Diencephalon (tissue), 1 donor: Measurements from ENCODE around the gene ETF1. TPM values are rescaled to one million over a fixed set of nuclear protein-coding genes. Genes with fewer than 3 reads are reported as not detected.

ENCODE experiments used
- small RNA-seq: library from RNA; depleted of rRNA; stranded (forward); fragments of <200 nt; gene quantifications from one replicate; pipeline ENCODE3, GENCODE V24; 2014
- total RNA-seq: library from RNA; depleted of rRNA; stranded (reverse); fragments of >200 nt; gene quantifications from one replicate; pipeline ENCODE4 v1.2.3, GENCODE V29; 2014

ETF1 gene
- 79.4 TPM for total RNA-seq

DNA sequence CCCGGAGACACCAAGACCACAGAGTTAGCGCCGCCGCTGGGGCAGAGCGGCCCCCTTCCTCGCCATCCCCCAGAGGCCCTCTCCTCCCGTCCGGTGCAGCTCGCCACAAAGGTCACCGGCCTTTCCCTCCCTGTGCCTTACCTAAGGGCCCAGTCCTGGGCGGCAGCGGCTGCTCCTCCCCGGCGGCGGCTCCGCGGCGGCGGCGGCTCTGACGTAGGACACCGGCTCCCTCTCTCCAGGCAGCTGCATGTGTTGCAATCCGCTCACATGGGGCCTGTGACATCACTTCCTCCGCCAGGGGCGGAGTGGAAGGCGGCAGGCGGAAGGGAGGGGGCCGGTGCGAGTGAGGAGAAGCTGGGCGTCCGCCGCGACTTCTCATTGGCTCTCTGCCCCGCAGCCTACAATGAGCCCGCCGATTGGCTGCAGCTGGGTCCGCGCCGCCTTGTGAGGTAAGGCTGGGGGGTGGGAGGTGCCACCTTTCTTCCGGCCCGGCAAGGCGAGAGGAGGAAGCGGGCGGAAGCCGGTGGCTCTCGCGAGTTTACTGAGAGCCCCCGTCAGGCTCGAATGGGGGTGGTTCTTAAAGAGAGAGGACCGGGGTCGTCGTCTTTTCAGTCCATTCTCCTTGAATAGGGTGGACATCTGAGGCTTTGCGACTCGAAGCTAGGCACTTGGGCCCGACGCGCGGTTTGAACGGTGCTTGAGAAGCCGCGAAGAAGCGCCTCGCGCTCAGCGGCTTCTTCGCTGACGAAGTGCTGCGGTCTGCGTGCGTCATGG is at the start of gene ETF1:
ETF1 (minus strand) TSS at position 281 of the 774 bp plus-strand sequence. CDS start 318 bp downstream, outside the sequence.

DNA sequence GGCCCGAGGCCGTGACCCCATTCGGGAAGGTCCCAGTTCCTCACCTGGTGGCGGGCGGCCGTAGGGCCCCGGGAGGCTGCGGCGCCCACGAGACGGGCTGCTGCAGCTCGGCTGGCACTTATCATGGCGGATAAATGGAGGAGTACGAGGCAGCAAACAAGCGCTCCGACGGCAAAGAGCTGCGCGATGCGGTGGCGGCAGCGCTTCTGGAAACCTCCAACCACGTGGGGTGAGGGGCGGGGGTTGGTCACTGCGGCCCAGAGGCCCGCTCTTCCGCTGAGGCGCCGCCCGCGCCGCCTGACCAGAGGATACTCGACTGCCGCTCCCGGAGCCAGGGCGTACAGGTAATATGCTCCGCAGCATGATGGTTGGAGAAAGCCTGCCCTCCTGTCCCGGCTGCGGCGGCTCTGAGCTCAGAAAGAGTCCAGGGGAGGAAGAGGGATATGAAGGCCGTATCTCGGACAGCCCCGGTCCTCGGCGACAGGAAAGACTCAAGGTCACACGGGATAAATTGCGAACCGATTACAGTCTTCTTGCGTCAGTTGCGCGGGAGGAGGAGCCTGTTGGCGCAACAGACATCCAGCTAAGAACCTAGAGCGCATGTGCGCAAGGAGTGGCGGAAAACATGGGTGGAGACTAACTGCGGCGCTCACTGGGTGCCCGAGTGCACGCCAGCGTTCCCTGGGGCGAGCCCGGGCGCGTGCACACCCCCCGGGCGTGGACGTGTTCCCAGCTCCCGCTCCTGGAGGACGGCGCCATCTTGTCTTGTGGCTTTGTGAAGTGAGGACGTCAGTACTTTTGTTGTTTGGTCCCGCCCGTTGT is 32.4 kb upstream of the ETF1 start, which contains the start of gene HSPA9:
HSPA9 (minus strand) TSS at position 208 of the 822 bp plus-strand sequence; CDS start at position 125, 83 bp downstream.

DNA sequence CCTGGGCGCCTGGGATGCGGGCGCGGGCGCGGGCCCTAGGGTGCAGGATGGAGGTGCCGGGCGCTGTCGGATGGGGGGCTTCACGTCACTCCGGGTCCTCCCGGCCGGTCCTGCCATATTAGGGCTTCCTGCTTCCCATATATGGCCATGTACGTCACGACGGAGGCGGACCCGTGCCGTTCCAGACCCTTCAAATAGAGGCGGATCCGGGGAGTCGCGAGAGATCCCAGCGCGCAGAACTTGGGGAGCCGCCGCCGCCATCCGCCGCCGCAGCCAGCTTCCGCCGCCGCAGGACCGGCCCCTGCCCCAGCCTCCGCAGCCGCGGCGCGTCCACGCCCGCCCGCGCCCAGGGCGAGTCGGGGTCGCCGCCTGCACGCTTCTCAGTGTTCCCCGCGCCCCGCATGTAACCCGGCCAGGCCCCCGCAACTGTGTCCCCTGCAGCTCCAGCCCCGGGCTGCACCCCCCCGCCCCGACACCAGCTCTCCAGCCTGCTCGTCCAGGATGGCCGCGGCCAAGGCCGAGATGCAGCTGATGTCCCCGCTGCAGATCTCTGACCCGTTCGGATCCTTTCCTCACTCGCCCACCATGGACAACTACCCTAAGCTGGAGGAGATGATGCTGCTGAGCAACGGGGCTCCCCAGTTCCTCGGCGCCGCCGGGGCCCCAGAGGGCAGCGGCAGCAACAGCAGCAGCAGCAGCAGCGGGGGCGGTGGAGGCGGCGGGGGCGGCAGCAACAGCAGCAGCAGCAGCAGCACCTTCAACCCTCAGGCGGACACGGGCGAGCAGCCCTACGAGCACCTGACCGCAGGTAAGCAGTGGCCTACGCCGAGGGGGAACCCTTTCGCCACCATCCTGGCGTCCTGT is 77.5 kb downstream of the ETF1 start, which contains the start of gene EGR1:
EGR1 (plus strand) TSS at position 219 of the 864 bp plus-strand sequence; CDS start at position 502, 283 bp downstream.

Small RNAs within 50 kb of the gene (small RNA-seq; reads per million reads assigned to genes)
- gene RF00154 (21.6 reads per million, percentile 95 among the genes with 10 or more reads in this experiment), gene SNORD63 (136 reads per million, percentile 97 among the genes with 10 or more reads in this experiment)

Other genes with a start within 250 kb of the ETF1 start
- gene CDC25C, start 211.4 kb downstream of the ETF1 start, total RNA-seq = 2.1 TPM
- gene FAM53C, start 205.0 kb downstream of the ETF1 start, total RNA-seq = 29.1 TPM
- 84.0 TPM for gene KDM3B, start 190.6 kb downstream of the ETF1 start, total RNA-seq
- gene REEP2, start 104.2 kb downstream of the ETF1 start, total RNA-seq = 123 TPM
- gene EGR1, start 77.8 kb downstream of the ETF1 start, total RNA-seq = 1.8 TPM
- 219 TPM for gene HSPA9, start 32.2 kb upstream of the ETF1 start, total RNA-seq
- 172 TPM for gene CTNNA1, start 210.2 kb upstream of the ETF1 start, total RNA-seq